Activated B cell treated with CpG ODN at 0.5 μM for 24 hours (primary cell): ENCODE data around the gene ZNF41. TPM values are rescaled to one million over a fixed set of nuclear protein-coding genes. Genes with fewer than 3 reads are reported as not detected.

Experiments used
- ATAC-seq: fragments of 200-7000 bp; cut with Tn5 transposase; one replicate; pipeline ENCODE4 v1.10.0; 2021; ENCODE audit warnings: low read depth, mild to moderate bottlenecking, moderate library complexity
- CTCF ChIA-PET: fragments of 350-600 bp; sonication (Branson Sonifier 250); formaldehyde crosslinking; loops from one replicate; lab custom pipeline; 2021; ENCODE audit warnings: antibody characterized with exemption; lab: Charles Lee
- POLR2A ChIA-PET: fragments of 350-600 bp; sonication (Branson Sonifier 250); formaldehyde crosslinking; loops from one replicate; lab custom pipeline; 2021; ENCODE audit warnings: antibody characterized with exemption; lab: Charles Lee
- DNase-seq: peaks from one replicate; pipeline ENCODE4 v3.0.0; 2022
- H3K27ac Mint-ChIP-seq: one replicate; pipeline ENCODE4 v1.8.0; 2020; ENCODE audit warnings: mixed read lengths
- H3K27me3 Mint-ChIP-seq: one replicate; pipeline ENCODE4 v1.8.0; 2021; ENCODE audit warnings: mixed read lengths
- H3K36me3 Mint-ChIP-seq: one replicate; pipeline ENCODE4 v1.8.0; 2021; ENCODE audit warnings: low read depth, mixed read lengths
- H3K4me1 Mint-ChIP-seq: one replicate; pipeline ENCODE4 v1.8.0; 2021; ENCODE audit warnings: mixed read lengths
- H3K4me3 Mint-ChIP-seq: one replicate; pipeline ENCODE4 v1.8.0; 2020; ENCODE audit warnings: mild to moderate bottlenecking, mixed read lengths
- H3K9me3 Mint-ChIP-seq: one replicate; pipeline ENCODE4 v1.8.0; 2020; ENCODE audit warnings: mixed read lengths
- CTCF ChIP-seq: fragments of 200-600 bp; IDR thresholded peaks from one replicate; pipeline ENCODE4 v1.8.0; 2022; ENCODE audit warnings: antibody characterized with exemption, mild to moderate bottlenecking
- intact Hi-C: fragments of 100-400 bp; cut with micrococcal nuclease; formaldehyde crosslinking; loops from one replicate; pipeline ENCODE4 v1.15.1; 2024
- total RNA-seq: library from RNA; stranded (reverse); gene quantifications from 2 replicates; pipeline ENCODE4 v1.2.3, GENCODE V29; 2022

The ZNF41 gene
- total RNA-seq, 1 donor from 2014 or later: 19.2 TPM

- ChIA-PET POLR2A (no interaction called here), CTCF (no interaction called here)
- no peak overlapping the region for H3K27ac Mint-ChIP-seq
- no peaks in the 10 kb centered on the region for H3K27me3 Mint-ChIP-seq
- no peak overlapping the region for H3K4me3 Mint-ChIP-seq
- ATAC-seq (no peak), DNase-seq (no peak)
- H3K36me3 Mint-ChIP-seq: peaks cover 52% of the 10 kb centered on the region
- TF ChIP-seq CTCF: no peak
- no peaks in the 10 kb centered on the region for H3K4me1 Mint-ChIP-seq
- intact Hi-C loops: no loop called here
- H3K9me3 Mint-ChIP-seq: no peaks in the 10 kb centered on the region
Measured at GRCh38 chrX:47458528-47458927, 24.5 kb downstream of the ZNF41 start.

- ATAC-seq: no peak
- DNase-seq: no peak
- Mint-ChIP-seq H3K4me3 (no peak overlapping the region), H3K27ac (no peak overlapping the region), H3K4me1 (no peaks in the 10 kb centered on the region), H3K27me3 (no peaks in the 10 kb centered on the region), H3K36me3 (peaks cover 60% of the 10 kb centered on the region), H3K9me3 (no peaks in the 10 kb centered on the region)
- POLR2A ChIA-PET: no interaction called here
- intact Hi-C loops: no loop called here
- TF ChIP-seq CTCF: no peak
- CTCF ChIA-PET: no interaction called here
Measured at GRCh38 chrX:47456080-47456479, 26.9 kb downstream of the ZNF41 start.

GRCh38 chrX:47452112-47452511, 30.9 kb downstream of the ZNF41 start:
- Mint-ChIP-seq H3K27me3 (no peaks in the 10 kb centered on the region), H3K36me3 (peaks cover 85% of the 10 kb centered on the region), H3K9me3 (peaks cover 15% of the 10 kb centered on the region), H3K4me1 (peaks cover 3% of the 10 kb centered on the region), H3K27ac (no peak overlapping the region), H3K4me3 (no peak overlapping the region)
- ChIA-PET CTCF (no interaction called here), POLR2A (no interaction called here)
- DNase-seq (no peak), ATAC-seq (no peak)
- TF ChIP-seq CTCF: no peak
- intact Hi-C loops: no loop called here

GRCh38 chrX:47448165-47448806, 34.7 kb downstream of the ZNF41 start:
- peaks cover 11% of the 10 kb centered on the region for H3K4me1 Mint-ChIP-seq
- intact Hi-C loops: no loop called here
- POLR2A ChIA-PET: no interaction called here
- no peak overlapping the region for H3K27ac Mint-ChIP-seq
- H3K4me3 Mint-ChIP-seq: no peak overlapping the region
- CTCF ChIA-PET: no interaction called here
- no peak for ATAC-seq
- no peak for TF ChIP-seq CTCF
- no peak for DNase-seq
- no peaks in the 10 kb centered on the region for H3K27me3 Mint-ChIP-seq
- peaks cover 15% of the 10 kb centered on the region for H3K9me3 Mint-ChIP-seq
- H3K36me3 Mint-ChIP-seq: peaks cover 66% of the 10 kb centered on the region

GRCh38 chrX:47447607-47448006, 35.4 kb downstream of the ZNF41 start:
- TF ChIP-seq CTCF: no peak
- H3K36me3 Mint-ChIP-seq: peaks cover 60% of the 10 kb centered on the region
- peaks cover 15% of the 10 kb centered on the region for H3K9me3 Mint-ChIP-seq
- intact Hi-C loops: no loop called here
- H3K4me3 Mint-ChIP-seq: no peak overlapping the region
- CTCF ChIA-PET: no interaction called here
- H3K27me3 Mint-ChIP-seq: no peaks in the 10 kb centered on the region
- H3K4me1 Mint-ChIP-seq: peaks cover 11% of the 10 kb centered on the region
- ATAC-seq: no peak
- DNase-seq: no peak
- no peak overlapping the region for H3K27ac Mint-ChIP-seq
- POLR2A ChIA-PET: no interaction called here
